Measurements from ENCODE around the gene NAA16. TPM values are rescaled to one million over a fixed set of nuclear protein-coding genes. Genes with fewer than 3 reads are reported as not detected.

NAA16 gene
- total RNA-seq, 1 donor, result 8.3 TPM

DNA sequence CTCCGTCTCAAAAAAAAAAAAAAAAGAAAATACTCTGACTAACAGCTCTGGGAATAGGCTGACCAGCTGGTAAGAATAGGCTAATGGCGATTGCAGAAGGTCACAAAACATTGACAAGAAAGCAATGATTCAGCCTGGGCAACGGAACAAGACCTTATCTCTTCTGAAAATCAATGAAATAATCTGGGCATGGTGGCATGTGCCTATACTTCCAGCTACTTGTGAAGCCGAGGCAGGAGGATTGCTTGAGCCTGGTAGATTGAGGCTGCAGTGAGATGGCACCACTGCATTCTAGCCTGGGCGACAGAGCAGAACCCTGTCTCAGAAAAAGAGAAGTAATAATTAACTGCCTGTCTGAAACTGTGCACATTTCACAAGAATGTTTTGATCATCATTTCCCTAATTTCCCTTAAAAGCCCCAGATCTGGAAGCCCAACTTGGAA lies 28.9 kb upstream of the NAA16 start:
- DNase-seq (ENCODE audit: insufficient read length, low spot score, missing footprints), result no peak
- H2AFZ ChIP-seq (ENCODE audit: low read length), result no peak overlapping the region
- no peaks in the 10 kb centered on the region for H4K20me1 ChIP-seq (ENCODE audit: insufficient read depth, low read length)
- H3K79me2 ChIP-seq (ENCODE audit: insufficient read depth, low read length), result no peaks in the 10 kb centered on the region
- H3K4me3 ChIP-seq (ENCODE audit: insufficient read depth, low read length), result no peak overlapping the region
- peaks cover 8% of the 10 kb centered on the region for H3K4me1 ChIP-seq (ENCODE audit: insufficient read depth, low read length)
- H3K4me2 ChIP-seq (ENCODE audit: insufficient read depth, low read length), result no peak overlapping the region
- H3K36me3 ChIP-seq (ENCODE audit: insufficient read depth, low read length), result no peaks in the 10 kb centered on the region
- no peak overlapping the region for H3K27ac ChIP-seq (ENCODE audit: low read depth, low read length)
- no peaks in the 10 kb centered on the region for H3K27me3 ChIP-seq (ENCODE audit: insufficient read depth, low read length)
- H3K9me3 ChIP-seq (ENCODE audit: low read depth, low read length), result no peaks in the 10 kb centered on the region
- TF ChIP-seq, protein P1, sequence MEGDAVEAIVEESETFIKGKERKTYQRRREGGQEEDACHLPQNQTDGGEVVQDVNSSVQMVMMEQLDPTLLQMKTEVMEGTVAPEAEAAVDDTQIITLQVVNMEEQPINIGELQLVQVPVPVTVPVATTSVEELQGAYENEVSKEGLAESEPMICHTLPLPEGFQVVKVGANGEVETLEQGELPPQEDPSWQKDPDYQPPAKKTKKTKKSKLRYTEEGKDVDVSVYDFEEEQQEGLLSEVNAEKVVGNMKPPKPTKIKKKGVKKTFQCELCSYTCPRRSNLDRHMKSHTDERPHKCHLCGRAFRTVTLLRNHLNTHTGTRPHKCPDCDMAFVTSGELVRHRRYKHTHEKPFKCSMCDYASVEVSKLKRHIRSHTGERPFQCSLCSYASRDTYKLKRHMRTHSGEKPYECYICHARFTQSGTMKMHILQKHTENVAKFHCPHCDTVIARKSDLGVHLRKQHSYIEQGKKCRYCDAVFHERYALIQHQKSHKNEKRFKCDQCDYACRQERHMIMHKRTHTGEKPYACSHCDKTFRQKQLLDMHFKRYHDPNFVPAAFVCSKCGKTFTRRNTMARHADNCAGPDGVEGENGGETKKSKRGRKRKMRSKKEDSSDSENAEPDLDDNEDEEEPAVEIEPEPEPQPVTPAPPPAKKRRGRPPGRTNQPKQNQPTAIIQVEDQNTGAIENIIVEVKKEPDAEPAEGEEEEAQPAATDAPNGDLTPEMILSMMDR (IDR thresholded peaks at IDR 0.05; ENCODE audit: extremely low read depth, low read depth, low read length), result no peak

GRCh38 chr13:41284512-41285288 lies 26.4 kb upstream of the NAA16 start:
- no peaks in the 10 kb centered on the region for H3K27me3 ChIP-seq (ENCODE audit: insufficient read depth, low read length)
- H3K4me3 ChIP-seq (ENCODE audit: insufficient read depth, low read length), result no peak overlapping the region
- no peaks in the 10 kb centered on the region for H3K36me3 ChIP-seq (ENCODE audit: insufficient read depth, low read length)
- peak overlapping the region; percentile 41 for H3K4me2 ChIP-seq (ENCODE audit: insufficient read depth, low read length)
- H3K27ac ChIP-seq (ENCODE audit: low read depth, low read length), result peak overlapping the region; percentile 70
- H3K4me1 ChIP-seq (ENCODE audit: insufficient read depth, low read length), result peaks cover 8% of the 10 kb centered on the region
- H2AFZ ChIP-seq (ENCODE audit: low read length), result peak overlapping the region; percentile 25
- H3K79me2 ChIP-seq (ENCODE audit: insufficient read depth, low read length), result no peaks in the 10 kb centered on the region
- TF ChIP-seq, protein P1 (IDR thresholded peaks at IDR 0.05; ENCODE audit: extremely low read depth, low read depth, low read length), result no peak
- no peaks in the 10 kb centered on the region for H3K9me3 ChIP-seq (ENCODE audit: low read depth, low read length)
- no peaks in the 10 kb centered on the region for H4K20me1 ChIP-seq (ENCODE audit: insufficient read depth, low read length)
- peak; percentile 79 for DNase-seq (ENCODE audit: insufficient read length, low spot score, missing footprints)

GRCh38 chr13:41286370-41286769 lies 24.7 kb upstream of the NAA16 start:
- Histone ChIP-seq H3K4me2 (ENCODE audit: insufficient read depth, low read length) (no peak overlapping the region), H3K27ac (ENCODE audit: low read depth, low read length) (no peak overlapping the region), H3K4me3 (ENCODE audit: insufficient read depth, low read length) (no peak overlapping the region), H3K36me3 (ENCODE audit: insufficient read depth, low read length) (no peaks in the 10 kb centered on the region), H3K4me1 (ENCODE audit: insufficient read depth, low read length) (peaks cover 8% of the 10 kb centered on the region), H4K20me1 (ENCODE audit: insufficient read depth, low read length) (no peaks in the 10 kb centered on the region), H3K9me3 (ENCODE audit: low read depth, low read length) (no peaks in the 10 kb centered on the region), H2AFZ (ENCODE audit: low read length) (no peak overlapping the region), H3K79me2 (ENCODE audit: insufficient read depth, low read length) (no peaks in the 10 kb centered on the region), H3K27me3 (ENCODE audit: insufficient read depth, low read length) (no peaks in the 10 kb centered on the region)
- TF ChIP-seq, protein P1 (IDR thresholded peaks at IDR 0.05; ENCODE audit: extremely low read depth, low read depth, low read length), result no peak
- no peak for DNase-seq (ENCODE audit: insufficient read length, low spot score, missing footprints)

- no peak overlapping the region for H3K4me2 ChIP-seq (ENCODE audit: insufficient read depth, low read length)
- H4K20me1 ChIP-seq (ENCODE audit: insufficient read depth, low read length), result no peaks in the 10 kb centered on the region
- H3K79me2 ChIP-seq (ENCODE audit: insufficient read depth, low read length), result no peaks in the 10 kb centered on the region
- no peaks in the 10 kb centered on the region for H3K9me3 ChIP-seq (ENCODE audit: low read depth, low read length)
- TF ChIP-seq, protein P1 (IDR thresholded peaks at IDR 0.05; ENCODE audit: extremely low read depth, low read depth, low read length), result no peak
- no peak overlapping the region for H2AFZ ChIP-seq (ENCODE audit: low read length)
- H3K27me3 ChIP-seq (ENCODE audit: insufficient read depth, low read length), result no peaks in the 10 kb centered on the region
- no peak overlapping the region for H3K4me3 ChIP-seq (ENCODE audit: insufficient read depth, low read length)
- peaks cover 8% of the 10 kb centered on the region for H3K4me1 ChIP-seq (ENCODE audit: insufficient read depth, low read length)
- H3K36me3 ChIP-seq (ENCODE audit: insufficient read depth, low read length), result no peaks in the 10 kb centered on the region
- DNase-seq (ENCODE audit: insufficient read length, low spot score, missing footprints), result no peak
- no peak overlapping the region for H3K27ac ChIP-seq (ENCODE audit: low read depth, low read length)
Observed at GRCh38 chr13:41289463-41289881, 21.6 kb upstream of the NAA16 start.
